SU-DHL-6 (cell line): ENCODE results near the gene FARS2.
A peak's percentile ranks its signal among the peaks of the same experiment; 100 is the strongest.

Source experiments
- CTCF ChIP-seq: fragments of 200-600 bp; sonication (generic); IDR thresholded peaks from one replicate; pipeline ENCODE4 v1.5.1; 2017; ENCODE audit warnings: antibody characterized with exemption, mild to moderate bottlenecking, low read length, moderate library complexity; ENCODE audit not compliant: insufficient read depth, poor library complexity, severe bottlenecking
- EZH2phosphoT487 ChIP-seq: fragments of 200-600 bp; sonication (generic), shearing (Covaris generic); conservative IDR thresholded peaks from 2 replicates; pipeline ENCODE4 v1.6.1; 2018; ENCODE audit warnings: mild to moderate bottlenecking, antibody characterized with exemption, low read length, moderate library complexity, mixed read lengths

GRCh38 chr6:5214570-5215052, 46.7 kb upstream of the FARS2 start:
- TF ChIP-seq CTCF (peak; percentile 49), EZH2phosphoT487 (no peak)
